Suprapubic skin (tissue), 4 donors: Measurements from ENCODE around the gene LDLRAD4.

Experiments
- EP300 ChIP-seq: sonication (generic); formaldehyde crosslinking; IDR thresholded peaks from one replicate; pipeline ENCODE4 v1.6.1; 2017; ENCODE audit warnings: antibody characterized with exemption
- POLR2A ChIP-seq, 2 donors: fragments of 450-650 bp; IDR thresholded peaks; one replicate each; pipeline ENCODE4 v1.6.1; 2017; ENCODE audit warnings: antibody characterized with exemption in 2 of 2, mild to moderate bottlenecking in 2 of 2, moderate library complexity in 2 of 2
- POLR2AphosphoS5 ChIP-seq, 3 donors: sonication (generic); formaldehyde crosslinking; IDR thresholded peaks; one replicate each; pipeline ENCODE4 v1.6.1; 2017; ENCODE audit warnings: antibody characterized with exemption in 3 of 3
- TF ChIP-seq, protein P1 (sequence below), 2 donors: fragments of 200-600 bp in 1 of 2; fragments of 450-650 bp in 1 of 2; sonication (generic) in 1 of 2; IDR thresholded peaks; one replicate each; pipeline ENCODE4 v1.5.1; 2016 to 2019; ENCODE audit warnings: antibody characterized with exemption in 2 of 2, mild to moderate bottlenecking in 1 of 2, moderate library complexity in 1 of 2

DNA sequence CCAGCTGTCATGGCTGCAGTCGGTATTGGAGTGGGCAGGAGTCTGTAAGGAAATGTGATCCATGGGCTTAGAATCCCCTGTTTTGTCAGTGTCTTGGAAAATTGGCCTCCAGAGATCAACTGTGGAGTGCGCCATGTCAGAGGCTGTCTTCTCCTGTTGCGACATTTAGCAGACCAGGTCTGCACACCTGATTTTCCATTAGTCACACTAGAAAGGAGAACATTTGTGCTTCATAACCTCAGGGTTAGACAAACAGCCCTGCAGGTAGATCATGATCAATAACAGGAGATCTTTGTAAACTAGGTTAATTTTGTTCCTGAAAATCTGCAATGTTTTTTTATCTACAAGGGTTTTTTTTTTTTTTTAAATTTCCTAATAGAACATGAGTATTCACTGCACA lies 28.0 kb downstream of the LDLRAD4 start:
- TF ChIP-seq, protein P1, sequence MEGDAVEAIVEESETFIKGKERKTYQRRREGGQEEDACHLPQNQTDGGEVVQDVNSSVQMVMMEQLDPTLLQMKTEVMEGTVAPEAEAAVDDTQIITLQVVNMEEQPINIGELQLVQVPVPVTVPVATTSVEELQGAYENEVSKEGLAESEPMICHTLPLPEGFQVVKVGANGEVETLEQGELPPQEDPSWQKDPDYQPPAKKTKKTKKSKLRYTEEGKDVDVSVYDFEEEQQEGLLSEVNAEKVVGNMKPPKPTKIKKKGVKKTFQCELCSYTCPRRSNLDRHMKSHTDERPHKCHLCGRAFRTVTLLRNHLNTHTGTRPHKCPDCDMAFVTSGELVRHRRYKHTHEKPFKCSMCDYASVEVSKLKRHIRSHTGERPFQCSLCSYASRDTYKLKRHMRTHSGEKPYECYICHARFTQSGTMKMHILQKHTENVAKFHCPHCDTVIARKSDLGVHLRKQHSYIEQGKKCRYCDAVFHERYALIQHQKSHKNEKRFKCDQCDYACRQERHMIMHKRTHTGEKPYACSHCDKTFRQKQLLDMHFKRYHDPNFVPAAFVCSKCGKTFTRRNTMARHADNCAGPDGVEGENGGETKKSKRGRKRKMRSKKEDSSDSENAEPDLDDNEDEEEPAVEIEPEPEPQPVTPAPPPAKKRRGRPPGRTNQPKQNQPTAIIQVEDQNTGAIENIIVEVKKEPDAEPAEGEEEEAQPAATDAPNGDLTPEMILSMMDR (IDR thresholded peaks at IDR 0.05) = no peak
- TF ChIP-seq POLR2A (IDR thresholded peaks at IDR 0.05) (no peak), POLR2AphosphoS5 (IDR thresholded peaks at IDR 0.05) (no peak), EP300 (no peak)
